A549 treated with ZK216348 at 1 μM for 4 hours (cell line): ENCODE measurements around the gene TTC36. TPM values are rescaled to one million over a fixed set of nuclear protein-coding genes. Genes with fewer than 3 reads are reported as not detected.

ENCODE experiments used
- total RNA-seq: library from RNA; stranded (reverse); fragments of 200-300 nt; extraction: Qiagen RNA extraction; gene quantifications from 5 replicates; pipeline ENCODE4 v1.2.3, GENCODE V29; 2022; ENCODE audit warnings: low read depth

Gene TTC36, protein sequence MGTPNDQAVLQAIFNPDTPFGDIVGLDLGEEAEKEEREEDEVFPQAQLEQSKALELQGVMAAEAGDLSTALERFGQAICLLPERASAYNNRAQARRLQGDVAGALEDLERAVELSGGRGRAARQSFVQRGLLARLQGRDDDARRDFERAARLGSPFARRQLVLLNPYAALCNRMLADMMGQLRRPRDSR
- total RNA-seq = not detected in 5 replicates

GRCh38 chr11:118527109-118527508, at the start of gene TTC36:
Gene TTC36 (plus strand): TSS chr11:118527474. CDS start chr11:118527495, 21 bp downstream.

DNA sequence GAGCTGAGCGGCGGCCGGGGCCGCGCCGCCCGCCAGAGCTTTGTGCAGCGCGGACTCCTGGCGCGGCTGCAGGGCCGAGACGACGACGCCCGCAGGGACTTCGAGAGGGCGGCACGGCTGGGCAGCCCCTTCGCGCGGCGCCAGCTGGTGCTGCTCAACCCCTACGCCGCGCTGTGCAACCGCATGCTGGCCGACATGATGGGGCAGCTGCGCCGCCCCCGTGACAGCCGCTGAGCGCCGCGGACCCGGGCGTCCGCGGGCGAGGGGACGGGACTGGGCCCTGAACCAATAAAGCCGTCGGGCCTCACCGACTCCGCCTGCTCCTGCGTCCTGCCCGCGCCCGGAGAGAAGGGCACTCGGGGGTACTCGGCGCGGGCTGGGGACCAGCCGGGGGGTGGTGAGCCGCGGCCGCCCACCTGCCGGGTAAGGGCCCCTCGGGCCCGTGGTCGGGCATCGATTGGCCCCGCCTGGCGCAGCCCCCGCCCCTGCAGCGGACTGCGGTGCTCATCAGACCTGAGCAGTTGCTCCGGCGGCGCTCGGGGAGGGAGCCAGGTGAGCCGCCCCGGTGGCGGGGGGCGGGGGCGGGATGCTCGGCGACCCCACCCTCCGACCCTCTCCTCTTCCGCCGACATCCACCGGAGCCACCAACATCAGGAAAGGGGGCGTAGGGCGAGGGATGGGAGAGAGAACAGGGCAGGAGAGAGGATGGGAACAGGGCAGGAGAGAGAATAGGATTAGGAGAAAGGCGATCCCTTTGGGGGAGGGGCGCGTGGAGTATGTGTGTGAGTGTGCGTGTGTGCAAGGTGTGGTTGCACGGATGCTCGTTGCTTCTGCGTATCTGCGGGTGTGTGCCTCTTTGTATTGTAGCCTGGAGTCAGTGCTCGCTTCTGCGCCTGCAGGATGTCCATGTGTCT, 3.7 kb downstream of the TTC36 start, which contains the start of gene TMEM25:
TSS of gene TMEM25 (plus strand) at position 510 of the 914 bp plus-strand sequence. CDS start 610 bp downstream, outside the sequence.

GRCh38 chr11:118572061-118572980, 45.0 kb downstream of the TTC36 start, which contains the start of gene ARCN1:
Gene ARCN1 (plus strand): TSS chr11:118572409. CDS start chr11:118572548, 139 bp downstream.

Other genes starting within 250 kb of the TTC36 start
- gene CD3E, start 222.7 kb upstream of the TTC36 start, total RNA-seq = not detected in 5 replicates
- not detected in 5 replicates for gene CD3D, start 184.8 kb upstream of the TTC36 start, total RNA-seq
- not detected in 5 replicates for gene CD3G, start 183.1 kb upstream of the TTC36 start, total RNA-seq
- gene UBE4A, start 167.9 kb upstream of the TTC36 start, total RNA-seq = 7.0 to 11.1 TPM (median 9.9 TPM) in 5 replicates
- gene ATP5MG, start 125.9 kb upstream of the TTC36 start, total RNA-seq = 180 to 218 TPM (median 190 TPM) in 5 replicates
- gene KMT2A, start 91.0 kb upstream of the TTC36 start, total RNA-seq = 11.4 to 14.8 TPM (median 13.0 TPM) in 5 replicates
- gene TMEM25, start 3.7 kb downstream of the TTC36 start, total RNA-seq = 0.36 to 1.0 TPM (median 0.55 TPM) in 4 of 5 replicates, not detected in the other
- 15.4 to 21.0 TPM (median 16.7 TPM) in 5 replicates for gene IFT46, start 38.5 kb downstream of the TTC36 start, total RNA-seq
- 84.7 to 102 TPM (median 95.0 TPM) in 5 replicates for gene ARCN1, start 44.9 kb downstream of the TTC36 start, total RNA-seq
- gene PHLDB1, start 80.1 kb downstream of the TTC36 start, total RNA-seq = 7.0 to 10.2 TPM (median 8.8 TPM) in 5 replicates
- not detected in 5 replicates for gene TREH, start 152.2 kb downstream of the TTC36 start, total RNA-seq